SK-N-SH treated with all-trans-retinoic acid at 6 μM for 48 hours (cell line): ENCODE results near the gene DNM2.

Experiments used
- ATAC-seq: fragments of 200-7000 bp; cut with Tn5 transposase; 3 replicates; pipeline ENCODE4 v1.9.1; 2020; ENCODE audit warnings: mild to moderate bottlenecking, moderate library complexity
- ARNTL ChIP-seq: fragments of 450-650 bp; formaldehyde crosslinking; IDR thresholded peaks from 2 replicates; pipeline ENCODE4 v1.5.0; 2020; ENCODE audit warnings: low read depth, mild to moderate bottlenecking, moderate library complexity, borderline replicate concordance
- BACH2 ChIP-seq: fragments of 250-450 bp; sonication (Bioruptor Pico); IDR thresholded peaks from 2 replicates; pipeline ENCODE4 v1.9.0; 2021; ENCODE audit warnings: mild to moderate bottlenecking, borderline replicate concordance
- CSDC2 ChIP-seq: fragments of 250-450 bp; sonication (Bioruptor Pico); IDR thresholded peaks from 2 replicates; pipeline ENCODE4 v1.5.0; 2020; ENCODE audit warnings: mild to moderate bottlenecking, moderate library complexity
- ESRRG ChIP-seq: fragments of 250-450 bp; sonication (Bioruptor Pico); IDR thresholded peaks from 2 replicates; pipeline ENCODE4 v1.6.1; 2021; ENCODE audit warnings: mild to moderate bottlenecking
- GLIS3 ChIP-seq: fragments of 250-450 bp; sonication (Bioruptor Pico); IDR thresholded peaks from 2 replicates; pipeline ENCODE4 v1.5.0; 2020; ENCODE audit warnings: mild to moderate bottlenecking, moderate library complexity
- ISL1 ChIP-seq: fragments of 250-450 bp; sonication (Bioruptor Pico); IDR thresholded peaks from 2 replicates; pipeline ENCODE4 v2.1.2; 2022; ENCODE audit warnings: mild to moderate bottlenecking, moderate library complexity
- OSR1 ChIP-seq: fragments of 250-450 bp; sonication (Bioruptor Pico); IDR thresholded peaks from 2 replicates; pipeline ENCODE4 v1.8.0; 2022; ENCODE audit warnings: moderate library complexity, mild to moderate bottlenecking, inconsistent platforms
- PPARA ChIP-seq: fragments of 250-450 bp; sonication (Bioruptor Pico); IDR thresholded peaks from 2 replicates; pipeline ENCODE4 v1.5.0; 2020; ENCODE audit warnings: mild to moderate bottlenecking, borderline replicate concordance
- RARB ChIP-seq: fragments of 250-450 bp; sonication (Bioruptor Pico); IDR thresholded peaks from 2 replicates; pipeline ENCODE4 v1.8.0; 2021; ENCODE audit warnings: mild to moderate bottlenecking, moderate library complexity
- SNAI2 ChIP-seq: fragments of 250-450 bp; sonication (Bioruptor Pico); IDR thresholded peaks from 2 replicates; pipeline ENCODE4 v1.5.0; 2020; ENCODE audit warnings: mild to moderate bottlenecking, moderate library complexity
- TCF4 ChIP-seq: fragments of 250-450 bp; sonication (Bioruptor Pico); IDR thresholded peaks from 2 replicates; pipeline ENCODE4 v1.8.0; 2021; ENCODE audit warnings: mild to moderate bottlenecking, moderate library complexity, borderline replicate concordance
- TOX ChIP-seq: fragments of 250-450 bp; sonication (Bioruptor Pico); IDR thresholded peaks from 2 replicates; pipeline ENCODE4 v1.8.0; 2021; ENCODE audit warnings: mild to moderate bottlenecking, moderate library complexity, borderline replicate concordance
- ZC3H10 ChIP-seq: fragments of 250-450 bp; sonication (Bioruptor Pico); IDR thresholded peaks from 2 replicates; pipeline ENCODE4 v1.5.1; 2021; ENCODE audit warnings: mild to moderate bottlenecking, moderate library complexity
- ZFP30 ChIP-seq: fragments of 450-650 bp; formaldehyde crosslinking; IDR thresholded peaks from 2 replicates; pipeline ENCODE4 v1.5.0; 2022; ENCODE audit warnings: mild to moderate bottlenecking, moderate library complexity
- ZNF565 ChIP-seq: fragments of 450-650 bp; formaldehyde crosslinking; conservative IDR thresholded peaks from 2 replicates; pipeline ENCODE4 v1.5.0; 2020; ENCODE audit warnings: low read depth, mild to moderate bottlenecking, moderate library complexity
- ZNF70 ChIP-seq: fragments of 450-650 bp; formaldehyde crosslinking; IDR thresholded peaks from 2 replicates; pipeline ENCODE4 v1.5.0; 2020; ENCODE audit warnings: mild to moderate bottlenecking, moderate library complexity
- ZNF8 ChIP-seq: fragments of 450-650 bp; formaldehyde crosslinking; IDR thresholded peaks from 2 replicates; pipeline ENCODE4 v1.5.0; 2020; ENCODE audit warnings: mild to moderate bottlenecking, moderate library complexity
- TF ChIP-seq, protein P1 (sequence below): fragments of 250-450 bp; sonication (Bioruptor Pico); IDR thresholded peaks from 2 replicates; pipeline ENCODE4 v1.5.1; 2020; ENCODE audit warnings: low read depth, mild to moderate bottlenecking, moderate library complexity
- TF ChIP-seq, protein P2 (sequence below): fragments of 250-450 bp; sonication (Bioruptor Pico); IDR thresholded peaks from 2 replicates; pipeline ENCODE4 v1.5.0; 2020; ENCODE audit warnings: mild to moderate bottlenecking, moderate library complexity
- TF ChIP-seq, protein P3 (sequence below): fragments of 250-450 bp; sonication (Bioruptor Pico); IDR thresholded peaks from 2 replicates; pipeline ENCODE4 v1.8.0; 2021; ENCODE audit warnings: low read depth, mild to moderate bottlenecking, moderate library complexity, borderline replicate concordance
- TF ChIP-seq, protein P4 (sequence below): fragments of 250-450 bp; sonication (Bioruptor Pico); IDR thresholded peaks from 2 replicates; pipeline ENCODE4 v1.8.0; 2020; ENCODE audit warnings: mild to moderate bottlenecking, moderate library complexity, borderline replicate concordance
- TF ChIP-seq, protein P5 (sequence below): fragments of 250-450 bp; sonication (Bioruptor Pico); IDR thresholded peaks from 2 replicates; pipeline ENCODE4 v1.5.1; 2021; ENCODE audit warnings: mild to moderate bottlenecking, moderate library complexity

The DNM2 gene

DNA sequence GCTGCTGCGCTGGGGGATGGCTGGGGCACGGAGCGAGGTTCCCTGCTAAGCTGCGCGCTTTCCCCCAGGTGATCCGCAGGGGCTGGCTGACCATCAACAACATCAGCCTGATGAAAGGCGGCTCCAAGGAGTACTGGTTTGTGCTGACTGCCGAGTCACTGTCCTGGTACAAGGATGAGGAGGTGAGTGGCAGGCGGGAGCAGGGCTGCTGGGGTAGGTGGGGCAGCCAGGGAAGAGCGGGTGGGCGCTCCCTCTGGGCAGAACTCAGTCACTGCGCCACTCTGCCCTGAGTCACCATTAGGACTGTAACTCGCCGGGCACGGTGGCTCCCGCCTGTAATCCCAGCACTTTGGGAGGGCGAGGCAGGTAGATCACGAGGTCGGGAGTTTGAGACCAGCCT lies 94.3 kb downstream of the DNM2 start:
- no peak for ATAC-seq
- TF ChIP-seq ZC3H10 (no peak), OSR1 (CRISPR knock-in tag) (no peak), SNAI2 (CRISPR knock-in tag) (no peak), BACH2 (CRISPR knock-in tag) (no peak), TOX (CRISPR knock-in tag) (no peak), TCF4 (CRISPR knock-in tag) (no peak), ESRRG (CRISPR knock-in tag) (no peak), PPARA (CRISPR knock-in tag) (no peak), ISL1 (CRISPR knock-in tag) (no peak), RARB (CRISPR knock-in tag) (no peak), ZNF565 (CRISPR knock-in tag) (no peak), ARNTL (CRISPR knock-in tag) (no peak), ZFP30 (no peak), CSDC2 (CRISPR knock-in tag) (no peak), GLIS3 (no peak)
- TF ChIP-seq, protein P1, sequence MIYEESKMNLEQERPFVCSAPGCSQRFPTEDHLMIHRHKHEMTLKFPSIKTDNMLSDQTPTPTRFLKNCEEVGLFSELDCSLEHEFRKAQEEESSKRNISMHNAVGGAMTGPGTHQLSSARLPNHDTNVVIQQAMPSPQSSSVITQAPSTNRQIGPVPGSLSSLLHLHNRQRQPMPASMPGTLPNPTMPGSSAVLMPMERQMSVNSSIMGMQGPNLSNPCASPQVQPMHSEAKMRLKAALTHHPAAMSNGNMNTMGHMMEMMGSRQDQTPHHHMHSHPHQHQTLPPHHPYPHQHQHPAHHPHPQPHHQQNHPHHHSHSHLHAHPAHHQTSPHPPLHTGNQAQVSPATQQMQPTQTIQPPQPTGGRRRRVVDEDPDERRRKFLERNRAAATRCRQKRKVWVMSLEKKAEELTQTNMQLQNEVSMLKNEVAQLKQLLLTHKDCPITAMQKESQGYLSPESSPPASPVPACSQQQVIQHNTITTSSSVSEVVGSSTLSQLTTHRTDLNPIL (CRISPR knock-in tag), result no peak
- TF ChIP-seq, protein P2, sequence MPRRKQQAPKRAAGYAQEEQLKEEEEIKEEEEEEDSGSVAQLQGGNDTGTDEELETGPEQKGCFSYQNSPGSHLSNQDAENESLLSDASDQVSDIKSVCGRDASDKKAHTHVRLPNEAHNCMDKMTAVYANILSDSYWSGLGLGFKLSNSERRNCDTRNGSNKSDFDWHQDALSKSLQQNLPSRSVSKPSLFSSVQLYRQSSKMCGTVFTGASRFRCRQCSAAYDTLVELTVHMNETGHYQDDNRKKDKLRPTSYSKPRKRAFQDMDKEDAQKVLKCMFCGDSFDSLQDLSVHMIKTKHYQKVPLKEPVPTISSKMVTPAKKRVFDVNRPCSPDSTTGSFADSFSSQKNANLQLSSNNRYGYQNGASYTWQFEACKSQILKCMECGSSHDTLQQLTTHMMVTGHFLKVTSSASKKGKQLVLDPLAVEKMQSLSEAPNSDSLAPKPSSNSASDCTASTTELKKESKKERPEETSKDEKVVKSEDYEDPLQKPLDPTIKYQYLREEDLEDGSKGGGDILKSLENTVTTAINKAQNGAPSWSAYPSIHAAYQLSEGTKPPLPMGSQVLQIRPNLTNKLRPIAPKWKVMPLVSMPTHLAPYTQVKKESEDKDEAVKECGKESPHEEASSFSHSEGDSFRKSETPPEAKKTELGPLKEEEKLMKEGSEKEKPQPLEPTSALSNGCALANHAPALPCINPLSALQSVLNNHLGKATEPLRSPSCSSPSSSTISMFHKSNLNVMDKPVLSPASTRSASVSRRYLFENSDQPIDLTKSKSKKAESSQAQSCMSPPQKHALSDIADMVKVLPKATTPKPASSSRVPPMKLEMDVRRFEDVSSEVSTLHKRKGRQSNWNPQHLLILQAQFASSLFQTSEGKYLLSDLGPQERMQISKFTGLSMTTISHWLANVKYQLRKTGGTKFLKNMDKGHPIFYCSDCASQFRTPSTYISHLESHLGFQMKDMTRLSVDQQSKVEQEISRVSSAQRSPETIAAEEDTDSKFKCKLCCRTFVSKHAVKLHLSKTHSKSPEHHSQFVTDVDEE (CRISPR knock-in tag), result no peak
- TF ChIP-seq, protein P3, sequence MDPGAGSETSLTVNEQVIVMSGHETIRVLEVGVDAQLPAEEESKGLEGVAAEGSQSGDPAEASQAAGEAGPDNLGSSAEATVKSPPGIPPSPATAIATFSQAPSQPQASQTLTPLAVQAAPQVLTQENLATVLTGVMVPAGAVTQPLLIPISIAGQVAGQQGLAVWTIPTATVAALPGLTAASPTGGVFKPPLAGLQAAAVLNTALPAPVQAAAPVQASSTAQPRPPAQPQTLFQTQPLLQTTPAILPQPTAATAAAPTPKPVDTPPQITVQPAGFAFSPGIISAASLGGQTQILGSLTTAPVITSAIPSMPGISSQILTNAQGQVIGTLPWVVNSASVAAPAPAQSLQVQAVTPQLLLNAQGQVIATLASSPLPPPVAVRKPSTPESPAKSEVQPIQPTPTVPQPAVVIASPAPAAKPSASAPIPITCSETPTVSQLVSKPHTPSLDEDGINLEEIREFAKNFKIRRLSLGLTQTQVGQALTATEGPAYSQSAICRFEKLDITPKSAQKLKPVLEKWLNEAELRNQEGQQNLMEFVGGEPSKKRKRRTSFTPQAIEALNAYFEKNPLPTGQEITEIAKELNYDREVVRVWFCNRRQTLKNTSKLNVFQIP (CRISPR knock-in tag), result no peak
- TF ChIP-seq, protein P4, sequence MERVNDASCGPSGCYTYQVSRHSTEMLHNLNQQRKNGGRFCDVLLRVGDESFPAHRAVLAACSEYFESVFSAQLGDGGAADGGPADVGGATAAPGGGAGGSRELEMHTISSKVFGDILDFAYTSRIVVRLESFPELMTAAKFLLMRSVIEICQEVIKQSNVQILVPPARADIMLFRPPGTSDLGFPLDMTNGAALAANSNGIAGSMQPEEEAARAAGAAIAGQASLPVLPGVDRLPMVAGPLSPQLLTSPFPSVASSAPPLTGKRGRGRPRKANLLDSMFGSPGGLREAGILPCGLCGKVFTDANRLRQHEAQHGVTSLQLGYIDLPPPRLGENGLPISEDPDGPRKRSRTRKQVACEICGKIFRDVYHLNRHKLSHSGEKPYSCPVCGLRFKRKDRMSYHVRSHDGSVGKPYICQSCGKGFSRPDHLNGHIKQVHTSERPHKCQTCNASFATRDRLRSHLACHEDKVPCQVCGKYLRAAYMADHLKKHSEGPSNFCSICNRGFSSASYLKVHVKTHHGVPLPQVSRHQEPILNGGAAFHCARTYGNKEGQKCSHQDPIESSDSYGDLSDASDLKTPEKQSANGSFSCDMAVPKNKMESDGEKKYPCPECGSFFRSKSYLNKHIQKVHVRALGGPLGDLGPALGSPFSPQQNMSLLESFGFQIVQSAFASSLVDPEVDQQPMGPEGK, result no peak
- TF ChIP-seq, all 23 proteins: peak for 0

DNA sequence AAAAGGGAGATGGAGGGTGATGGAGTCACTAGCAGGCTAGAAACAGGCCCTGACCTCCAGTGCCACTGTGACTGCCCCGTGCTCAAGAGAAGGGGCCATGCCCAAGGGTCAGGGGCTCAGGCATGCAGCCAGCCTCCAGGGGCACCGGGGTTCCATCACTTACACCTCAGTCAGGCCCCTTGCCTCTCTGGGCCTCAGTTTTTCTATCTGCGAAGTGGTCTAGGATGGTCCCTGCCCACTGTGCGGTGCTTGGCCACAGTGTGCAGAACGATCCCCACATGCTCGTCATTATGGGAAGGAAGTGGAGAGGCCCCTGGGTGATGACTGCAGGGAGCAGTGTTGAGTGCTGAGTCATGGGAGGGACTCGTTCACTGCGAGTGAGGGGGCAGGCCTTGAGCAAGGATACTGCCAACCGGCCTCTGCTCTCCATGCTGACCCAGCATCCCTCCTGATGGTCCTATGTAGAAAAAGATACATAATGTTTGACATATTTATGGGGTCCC lies 95.1 kb downstream of the DNM2 start:
- ATAC-seq, result peak; percentile 86
- no peak for TF ChIP-seq ZNF8 (CRISPR knock-in tag)
- TF ChIP-seq RARB (CRISPR knock-in tag), result no peak
- no peak for TF ChIP-seq ZNF70
- TF ChIP-seq, protein P5, sequence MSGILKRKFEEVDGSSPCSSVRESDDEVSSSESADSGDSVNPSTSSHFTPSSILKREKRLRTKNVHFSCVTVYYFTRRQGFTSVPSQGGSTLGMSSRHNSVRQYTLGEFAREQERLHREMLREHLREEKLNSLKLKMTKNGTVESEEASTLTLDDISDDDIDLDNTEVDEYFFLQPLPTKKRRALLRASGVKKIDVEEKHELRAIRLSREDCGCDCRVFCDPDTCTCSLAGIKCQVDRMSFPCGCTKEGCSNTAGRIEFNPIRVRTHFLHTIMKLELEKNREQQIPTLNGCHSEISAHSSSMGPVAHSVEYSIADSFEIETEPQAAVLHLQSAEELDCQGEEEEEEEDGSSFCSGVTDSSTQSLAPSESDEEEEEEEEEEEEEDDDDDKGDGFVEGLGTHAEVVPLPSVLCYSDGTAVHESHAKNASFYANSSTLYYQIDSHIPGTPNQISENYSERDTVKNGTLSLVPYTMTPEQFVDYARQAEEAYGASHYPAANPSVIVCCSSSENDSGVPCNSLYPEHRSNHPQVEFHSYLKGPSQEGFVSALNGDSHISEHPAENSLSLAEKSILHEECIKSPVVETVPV, result no peak
- TF ChIP-seq GLIS3, result no peak
- TF ChIP-seq ZFP30, result no peak
- no peak for TF ChIP-seq ZNF565 (CRISPR knock-in tag)
- no peak for TF ChIP-seq ARNTL (CRISPR knock-in tag)

DNA sequence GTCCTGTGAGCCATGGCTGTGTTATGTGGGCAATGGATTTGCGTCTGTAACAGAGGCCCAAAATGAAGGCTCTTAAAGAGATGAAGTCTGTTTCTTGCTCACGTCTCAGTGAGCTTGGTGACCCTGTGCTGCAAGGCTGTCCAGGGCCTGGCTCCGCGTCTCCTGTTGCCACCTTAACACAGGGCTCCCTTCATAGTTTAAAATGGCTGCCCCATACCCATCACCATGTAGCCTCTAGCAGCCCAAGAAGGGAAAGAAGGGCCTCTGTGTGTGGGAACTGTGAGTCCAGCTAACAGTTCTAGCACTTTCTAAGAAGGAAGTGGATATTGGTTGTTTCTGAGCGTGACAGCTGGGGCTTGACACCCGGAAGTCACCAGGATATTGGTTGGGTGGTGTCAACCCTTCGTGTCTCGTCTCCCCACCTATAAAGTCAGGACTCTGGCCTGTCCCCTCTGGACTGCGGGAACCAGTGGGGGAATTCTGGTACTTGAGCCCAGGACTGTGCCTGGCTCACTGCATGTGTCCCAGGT lies 97.2 kb downstream of the DNM2 start:
- no peak for TF ChIP-seq ZFP30
- peak; percentile 66; the same call in 1 of the 2 replicates for TF ChIP-seq ZNF565 (CRISPR knock-in tag)
- TF ChIP-seq, protein P1 (CRISPR knock-in tag), result no peak
- ATAC-seq, result no peak
